Measurements from ENCODE around the gene DEDD2. TPM values are rescaled to one million over a fixed set of nuclear protein-coding genes. Genes with fewer than 3 reads are reported as not detected.

The DEDD2 gene
- total RNA-seq, 1 donor from 2014 or later, result 15.8 TPM

GRCh38 chr19:42193706-42194105 lies 23.8 kb downstream of the DEDD2 start:
- DNase-seq, result no peak
- peaks cover 15% of the 10 kb centered on the region for H3K36me3 ChIP-seq
- peaks cover 9% of the 10 kb centered on the region for H3K9me3 ChIP-seq (replicated peaks)
- intact Hi-C loops (cut with micrococcal nuclease), result no loop called here
- H3K4me3 ChIP-seq, result no peak overlapping the region
- H3K4me1 ChIP-seq, result peaks cover 3% of the 10 kb centered on the region
- H3K27ac ChIP-seq (replicated peaks), result no peak overlapping the region
- H3K27me3 ChIP-seq (ENCODE audit: low read depth), result peaks cover 18% of the 10 kb centered on the region
- no peak for TF ChIP-seq CTCF (IDR thresholded peaks at IDR 0.05; ENCODE audit: borderline replicate concordance)

GRCh38 chr19:42193294-42193693 lies 24.2 kb downstream of the DEDD2 start:
- H3K4me3 ChIP-seq, result no peak overlapping the region
- TF ChIP-seq CTCF (IDR thresholded peaks at IDR 0.05; ENCODE audit: borderline replicate concordance), result no peak
- no peak overlapping the region for H3K27ac ChIP-seq (replicated peaks)
- H3K27me3 ChIP-seq (ENCODE audit: low read depth), result peaks cover 18% of the 10 kb centered on the region
- intact Hi-C loops (cut with micrococcal nuclease), result no loop called here
- peaks cover 11% of the 10 kb centered on the region for H3K36me3 ChIP-seq
- H3K9me3 ChIP-seq (replicated peaks), result peaks cover 9% of the 10 kb centered on the region
- no peak for DNase-seq
- H3K4me1 ChIP-seq, result no peaks in the 10 kb centered on the region

- Histone ChIP-seq H3K4me3 (no peak overlapping the region), H3K9me3 (replicated peaks) (peaks cover 9% of the 10 kb centered on the region), H3K27me3 (ENCODE audit: low read depth) (peaks cover 18% of the 10 kb centered on the region), H3K27ac (replicated peaks) (no peak overlapping the region), H3K4me1 (no peaks in the 10 kb centered on the region), H3K36me3 (no peaks in the 10 kb centered on the region)
- intact Hi-C loops (cut with micrococcal nuclease), result no loop called here
- DNase-seq, result no peak
- TF ChIP-seq CTCF (IDR thresholded peaks at IDR 0.05; ENCODE audit: borderline replicate concordance), result no peak
Measured at GRCh38 chr19:42191855-42192254, 25.6 kb downstream of the DEDD2 start.

GRCh38 chr19:42191330-42191729 lies 26.1 kb downstream of the DEDD2 start:
- intact Hi-C loops (cut with micrococcal nuclease), result no loop called here
- no peak overlapping the region for H3K4me3 ChIP-seq
- no peak for TF ChIP-seq CTCF (IDR thresholded peaks at IDR 0.05; ENCODE audit: borderline replicate concordance)
- H3K27ac ChIP-seq (replicated peaks), result no peak overlapping the region
- H3K36me3 ChIP-seq, result no peaks in the 10 kb centered on the region
- no peaks in the 10 kb centered on the region for H3K4me1 ChIP-seq
- peaks cover 18% of the 10 kb centered on the region for H3K27me3 ChIP-seq (ENCODE audit: low read depth)
- no peak for DNase-seq
- H3K9me3 ChIP-seq (replicated peaks), result peaks cover 9% of the 10 kb centered on the region

- TF ChIP-seq CTCF (IDR thresholded peaks at IDR 0.05; ENCODE audit: borderline replicate concordance), result no peak
- Histone ChIP-seq H3K27me3 (ENCODE audit: low read depth) (peaks cover 18% of the 10 kb centered on the region), H3K9me3 (replicated peaks) (peaks cover 9% of the 10 kb centered on the region), H3K4me3 (no peak overlapping the region), H3K27ac (replicated peaks) (no peak overlapping the region), H3K36me3 (no peaks in the 10 kb centered on the region), H3K4me1 (no peaks in the 10 kb centered on the region)
- no peak for DNase-seq
- intact Hi-C loops (cut with micrococcal nuclease), result loop anchor here (10.0 kb wide), 1 partner anchor 54 kb away; the partner anchor contains the start of gene POU2F2
Measured at GRCh38 chr19:42189133-42189532, 28.3 kb downstream of the DEDD2 start.

Measured in left ventricle myocardium inferior (tissue), 1 donor.